GM21723 (cell line): ENCODE data around the gene LOC101059915.
A peak's percentile ranks its signal among the peaks of the same experiment; 100 is the strongest.
"Not testable (repeated sequence)": the region's sequence is repeated elsewhere in the genome, so short reads cannot be mapped to it uniquely, and the experiment has no call there.

Experiments
- ATAC-seq: cut with Tn5 transposase; IDR thresholded peaks from one replicate; pipeline ENCODE4 v1.9.1; 2021; ENCODE audit warnings: mild to moderate bottlenecking, moderate library complexity; ENCODE audit not compliant: unreplicated experiment

LOC101059915 gene

DNA sequence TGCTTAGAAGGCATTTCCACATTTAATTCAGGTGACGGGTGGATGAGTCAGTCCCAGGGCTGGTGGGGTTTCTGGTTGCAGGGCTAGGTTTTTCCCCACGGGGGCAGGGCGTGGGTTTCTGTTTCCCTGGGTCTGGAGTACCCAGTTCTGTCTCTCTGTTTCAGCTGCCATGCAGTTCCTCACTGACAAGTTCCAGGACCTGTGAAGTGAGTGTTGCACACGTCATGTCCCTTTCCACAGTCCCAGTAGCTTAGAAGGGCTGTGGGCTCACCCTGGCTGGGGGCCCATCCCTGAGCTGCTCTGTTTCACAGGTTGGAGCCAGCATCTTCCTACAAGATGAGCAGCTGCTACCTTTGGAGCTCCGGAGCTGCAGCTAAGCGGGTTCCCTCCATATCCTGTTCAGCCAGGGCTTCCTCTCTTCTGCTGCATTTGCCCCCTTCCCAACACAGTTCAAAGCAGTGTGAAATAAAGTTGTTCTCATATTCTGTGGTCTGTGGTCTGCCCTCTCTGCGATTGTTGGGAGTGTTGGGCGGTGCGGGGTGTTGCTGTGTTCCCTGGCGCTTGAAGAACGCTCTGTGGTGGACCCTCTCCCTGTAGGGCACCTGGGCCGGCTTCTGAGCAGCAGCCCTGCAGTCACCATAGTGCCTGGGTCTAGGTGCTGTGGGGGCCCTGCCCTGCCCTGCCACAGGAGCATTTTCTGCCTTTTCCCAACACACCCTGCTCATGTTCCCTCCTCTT lies 3.9 kb downstream of the LOC101059915 start:
- ATAC-seq: no peak

DNA sequence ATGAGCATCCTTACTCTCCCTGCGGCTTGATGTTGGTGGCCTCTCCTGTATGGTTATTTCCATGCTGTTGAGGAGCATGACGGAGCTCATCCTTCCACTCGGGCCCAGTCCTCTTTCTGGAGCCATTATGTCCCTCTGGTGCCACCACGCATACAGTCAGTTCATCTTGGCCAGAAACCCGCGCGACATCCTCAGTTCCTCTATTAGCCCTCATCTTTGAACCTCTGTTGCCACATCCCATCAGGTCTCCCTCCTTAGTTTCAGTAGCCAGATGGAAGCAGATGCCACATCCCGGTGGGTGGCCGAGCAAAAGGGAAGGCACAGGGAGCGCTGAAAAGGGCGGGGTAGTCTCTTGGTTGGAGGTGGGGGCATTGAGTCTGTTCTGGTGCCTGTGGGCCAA lies 4.6 kb downstream of the LOC101059915 start:
- ATAC-seq: no peak

DNA sequence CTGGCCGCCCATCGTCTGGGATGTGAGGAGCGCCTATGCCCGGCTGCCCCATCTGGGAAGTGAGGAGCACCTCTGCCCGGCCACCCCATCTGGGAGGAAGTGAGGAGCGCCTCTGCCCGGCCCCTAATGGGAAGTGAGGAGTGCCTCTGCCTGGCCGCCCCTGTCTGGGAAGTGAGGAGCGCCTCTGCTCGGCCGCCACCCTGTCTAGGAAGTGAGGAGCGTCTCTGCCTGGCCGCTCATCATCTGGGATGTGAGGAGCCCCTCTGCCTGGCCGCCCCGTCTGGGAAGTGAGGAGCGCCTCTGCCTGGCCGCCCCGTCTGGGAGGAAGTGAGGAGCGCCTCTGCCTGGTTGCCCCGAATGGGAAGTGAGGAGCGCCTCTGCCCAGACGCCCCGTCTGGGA lies 8.3 kb downstream of the LOC101059915 start:
- not testable (repeated sequence) for ATAC-seq

DNA sequence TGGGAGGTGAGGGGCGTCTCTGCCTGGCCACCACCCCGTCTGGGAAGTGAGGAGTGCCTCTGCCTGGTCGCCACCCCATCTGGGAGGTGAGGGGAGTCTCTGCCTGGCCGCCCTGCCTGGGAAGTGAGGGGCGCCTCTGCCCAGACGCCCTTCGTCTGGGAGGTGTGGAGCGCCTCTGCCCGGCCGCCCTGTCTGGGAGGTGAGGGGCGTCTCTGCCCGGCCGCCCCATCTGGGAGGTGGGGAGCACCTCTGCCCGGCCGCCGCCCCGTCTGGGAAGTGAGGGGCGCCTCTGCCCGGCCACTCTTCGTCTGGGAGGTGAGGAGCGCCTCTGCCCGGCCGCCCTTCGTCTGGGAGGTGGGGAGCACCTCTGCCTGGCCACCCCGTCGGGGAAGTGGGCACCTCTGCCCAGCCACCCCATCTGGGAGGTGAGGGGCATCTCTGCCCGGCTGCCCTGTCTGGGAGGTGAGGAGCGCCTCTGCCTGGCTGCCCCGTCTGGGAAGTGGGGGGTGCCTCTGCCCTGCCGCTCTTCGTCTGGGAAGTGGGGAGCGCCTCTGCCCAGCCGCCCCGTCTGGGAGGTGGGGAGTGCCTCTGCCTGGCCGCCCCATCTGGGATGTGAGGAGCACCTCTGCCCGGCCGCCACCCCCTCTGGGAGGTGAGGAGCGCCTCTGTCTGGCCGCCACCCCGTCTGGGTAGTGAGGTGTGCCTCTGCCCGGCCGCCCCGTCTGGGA lies 8.9 kb downstream of the LOC101059915 start:
- not testable (repeated sequence) for ATAC-seq

DNA sequence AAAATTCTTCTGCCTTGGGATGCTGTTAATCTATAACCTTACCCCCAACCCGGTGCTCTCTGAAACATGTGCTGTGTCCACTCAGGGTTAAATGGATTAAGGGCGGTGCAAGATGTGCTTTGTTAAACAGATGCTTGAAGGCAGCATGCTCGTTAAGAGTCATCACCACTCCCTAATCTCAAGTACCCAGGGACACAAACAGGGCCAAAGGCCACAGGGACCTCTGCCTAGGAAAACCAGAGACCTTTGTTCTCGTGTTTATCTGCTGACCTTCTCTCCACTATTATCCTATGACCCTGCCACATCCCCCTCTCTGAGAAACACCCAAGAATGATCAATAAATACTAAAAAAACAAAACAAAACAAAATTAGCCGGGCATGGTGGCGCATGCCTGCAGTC lies 9.8 kb downstream of the LOC101059915 start:
- ATAC-seq: not testable (repeated sequence)

DNA sequence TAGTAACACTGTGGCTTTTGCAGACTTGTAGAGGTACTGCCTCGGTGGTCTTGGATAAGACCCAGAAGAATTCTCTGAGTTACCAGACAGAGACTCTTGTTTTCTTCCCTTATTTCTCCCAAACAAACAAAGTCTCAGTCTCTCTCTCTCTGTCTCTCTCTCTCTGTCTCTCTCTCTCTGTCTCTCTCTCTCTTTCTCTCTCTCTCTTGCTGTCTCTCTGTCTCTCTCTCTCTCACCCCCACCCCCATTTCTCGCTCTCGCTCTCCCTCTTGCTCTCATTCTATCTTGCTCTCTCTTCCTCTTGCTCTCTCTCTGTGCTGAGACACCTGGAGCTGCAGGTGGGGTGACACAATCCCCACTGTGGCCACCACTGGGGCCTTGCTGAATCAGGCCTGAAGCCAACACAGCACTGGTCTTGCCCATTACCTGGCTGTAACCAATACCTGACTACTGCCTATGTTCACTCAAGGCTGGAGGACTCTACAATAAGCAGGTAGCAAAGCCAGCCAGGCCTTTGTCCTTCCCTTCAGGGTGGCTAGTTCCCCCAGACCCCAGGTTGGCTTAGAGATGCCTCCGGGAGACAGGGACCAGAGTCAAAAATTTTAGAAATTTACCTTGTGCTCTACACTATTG lies 12.3 kb downstream of the LOC101059915 start:
- no peak for ATAC-seq

DNA sequence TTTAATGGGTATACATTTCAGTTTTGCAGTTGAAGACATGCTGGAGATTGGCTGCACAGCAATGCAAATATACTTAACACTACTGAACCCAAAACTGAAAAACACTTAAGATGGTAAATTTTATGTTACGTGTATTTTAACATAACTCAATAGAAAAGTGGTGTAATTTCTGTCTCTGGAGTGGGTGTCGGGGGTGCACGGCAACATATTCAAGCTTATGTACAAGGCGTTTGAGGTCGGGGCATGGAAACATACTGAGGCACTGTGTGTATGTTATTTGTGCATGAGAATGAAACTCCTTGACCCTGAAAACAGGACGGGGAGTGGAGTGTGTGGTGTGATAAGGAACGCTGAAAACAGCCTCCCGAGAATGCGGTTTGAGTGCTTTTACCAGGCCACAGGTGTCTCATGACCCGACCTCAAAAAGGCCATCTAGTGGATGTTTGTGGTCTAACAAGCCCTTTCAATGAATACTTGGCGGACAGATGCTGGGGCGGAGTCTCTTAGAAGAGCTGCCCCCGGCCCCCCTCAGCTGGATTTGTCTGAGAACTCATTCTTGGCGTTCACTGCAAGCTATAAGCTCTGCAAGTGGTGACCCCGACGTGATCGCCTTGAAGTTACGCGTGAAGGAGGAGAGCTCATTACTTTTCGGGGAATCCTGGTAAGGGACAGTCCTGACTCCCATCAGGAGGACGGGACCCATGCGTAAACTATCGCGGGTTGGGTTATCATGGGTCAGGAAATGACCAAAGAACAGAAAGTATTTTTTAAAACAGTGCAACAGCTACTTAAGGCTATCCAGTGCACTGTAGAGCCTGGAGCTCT lies 29.5 kb downstream of the LOC101059915 start:
- peak; percentile 75 for ATAC-seq

DNA sequence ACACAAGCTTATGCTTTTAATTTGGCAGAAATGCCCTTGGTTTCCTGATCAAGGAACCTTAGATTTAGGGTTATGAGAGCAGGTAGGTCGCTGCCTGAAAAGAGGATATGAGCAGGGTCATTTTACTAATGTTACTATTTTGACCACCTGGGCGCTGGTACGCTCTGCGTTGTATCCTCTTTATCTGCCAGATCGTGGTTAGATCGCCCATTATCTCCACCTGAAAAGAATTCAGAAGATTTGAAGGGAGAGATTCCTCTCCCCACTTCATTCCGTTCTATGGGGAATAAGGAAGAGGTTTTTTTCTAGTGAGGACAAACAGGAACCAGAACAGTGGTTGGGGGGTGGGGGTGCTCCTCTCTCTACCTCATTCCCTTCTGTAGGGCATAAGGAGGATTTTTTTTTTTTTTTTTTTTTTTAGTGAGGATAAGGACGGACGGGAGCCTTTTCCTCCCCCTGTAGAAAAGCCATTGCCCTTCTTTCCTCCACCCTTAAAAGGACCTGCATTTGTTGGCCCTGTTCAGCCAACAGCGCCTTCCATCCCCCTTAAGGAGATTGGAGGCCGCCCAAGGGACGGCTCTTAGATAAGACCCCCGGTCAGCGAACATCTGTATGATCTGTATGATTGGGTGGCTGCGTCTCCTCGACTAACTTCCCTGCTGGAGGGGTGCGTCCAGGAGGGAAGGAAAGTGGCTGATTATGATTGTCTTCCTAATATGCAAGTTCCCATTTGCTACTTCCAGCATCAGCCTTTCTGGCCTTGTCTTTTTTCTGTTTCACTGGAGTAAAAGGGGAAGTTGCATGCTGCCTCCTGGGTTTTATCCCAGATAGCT lies 30.3 kb downstream of the LOC101059915 start:
- ATAC-seq: peak; percentile 54

DNA sequence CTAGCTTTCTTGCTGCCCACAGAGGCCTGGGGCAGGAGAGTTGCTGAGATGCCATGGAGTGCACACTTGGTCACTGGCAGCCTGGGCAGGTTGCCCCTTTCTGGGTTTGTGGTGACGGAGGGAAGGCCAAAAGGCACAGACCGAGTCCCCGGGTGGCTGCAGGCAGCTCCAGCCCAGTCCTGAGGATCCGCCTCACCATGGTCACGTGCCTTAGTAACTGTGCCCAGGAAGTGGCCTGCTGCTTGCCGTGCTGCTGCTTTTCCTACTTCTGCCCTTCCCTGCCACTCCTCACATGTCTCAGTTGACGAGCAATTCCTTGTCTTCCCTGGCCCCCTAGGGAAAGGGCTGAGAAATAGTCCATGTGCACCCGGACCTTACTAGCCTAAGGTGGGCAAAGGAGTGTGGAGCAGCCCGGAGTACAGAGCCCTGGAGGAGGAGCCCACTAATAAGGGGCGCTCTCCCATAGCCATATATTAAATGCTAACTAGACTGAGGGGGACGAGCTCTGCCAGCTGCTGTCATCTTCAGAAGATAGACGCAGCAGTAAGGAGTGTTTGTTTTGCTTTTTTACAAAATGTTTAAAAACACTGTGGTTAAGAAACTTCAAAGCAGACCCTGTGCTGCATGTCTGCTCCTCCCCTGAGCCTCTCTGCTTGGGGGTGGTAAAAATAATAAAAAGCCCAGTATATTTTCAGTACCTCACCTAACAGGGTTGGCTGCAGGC lies 31.1 kb downstream of the LOC101059915 start:
- not testable (repeated sequence) for ATAC-seq

DNA sequence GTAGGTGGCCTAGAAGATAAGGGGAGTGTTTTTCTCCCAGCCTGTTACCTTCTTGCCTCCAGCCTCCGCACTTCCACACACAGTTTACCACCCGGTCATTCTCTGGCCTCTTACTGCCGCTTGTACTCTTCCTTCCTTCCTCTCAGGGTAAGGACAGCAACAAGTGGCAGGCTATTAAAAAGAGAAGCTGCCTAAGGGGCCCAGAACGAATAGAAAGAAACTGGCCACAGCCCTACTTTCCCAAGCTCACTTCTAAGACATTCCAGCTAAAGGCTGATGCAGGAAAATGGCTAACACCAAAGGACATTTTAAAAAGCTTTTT lies 31.6 kb downstream of the LOC101059915 start:
- ATAC-seq: not testable (repeated sequence)

DNA sequence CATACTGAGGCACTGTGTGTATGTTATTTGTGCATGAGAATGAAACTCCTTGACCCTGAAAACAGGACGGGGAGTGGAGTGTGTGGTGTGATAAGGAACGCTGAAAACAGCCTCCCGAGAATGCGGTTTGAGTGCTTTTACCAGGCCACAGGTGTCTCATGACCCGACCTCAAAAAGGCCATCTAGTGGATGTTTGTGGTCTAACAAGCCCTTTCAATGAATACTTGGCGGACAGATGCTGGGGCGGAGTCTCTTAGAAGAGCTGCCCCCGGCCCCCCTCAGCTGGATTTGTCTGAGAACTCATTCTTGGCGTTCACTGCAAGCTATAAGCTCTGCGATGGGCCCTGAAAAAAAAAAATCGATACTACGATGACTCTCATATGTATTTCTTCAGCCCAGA lies 35.5 kb downstream of the LOC101059915 start:
- ATAC-seq: peak; percentile 72

DNA sequence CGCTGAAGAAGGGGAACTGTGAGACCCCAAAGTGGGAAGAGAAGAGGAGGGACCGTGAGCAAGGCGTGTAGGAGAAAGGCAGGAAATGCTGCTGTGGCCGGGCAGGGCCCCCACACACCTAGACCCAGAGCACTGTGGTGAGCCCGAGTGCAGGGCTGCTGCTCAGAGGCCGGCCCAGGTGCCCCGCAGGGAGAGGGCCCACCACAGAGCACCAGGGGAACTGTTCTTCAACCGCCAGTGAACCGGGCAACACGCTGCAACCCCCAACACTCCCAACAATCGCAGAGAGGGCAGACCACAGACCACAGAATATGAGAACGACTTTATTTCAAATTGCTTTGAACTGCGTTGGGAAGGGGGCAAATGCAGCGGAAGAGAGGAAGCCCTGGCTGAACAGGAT lies 46.7 kb downstream of the LOC101059915 start:
- not testable (repeated sequence) for ATAC-seq

DNA sequence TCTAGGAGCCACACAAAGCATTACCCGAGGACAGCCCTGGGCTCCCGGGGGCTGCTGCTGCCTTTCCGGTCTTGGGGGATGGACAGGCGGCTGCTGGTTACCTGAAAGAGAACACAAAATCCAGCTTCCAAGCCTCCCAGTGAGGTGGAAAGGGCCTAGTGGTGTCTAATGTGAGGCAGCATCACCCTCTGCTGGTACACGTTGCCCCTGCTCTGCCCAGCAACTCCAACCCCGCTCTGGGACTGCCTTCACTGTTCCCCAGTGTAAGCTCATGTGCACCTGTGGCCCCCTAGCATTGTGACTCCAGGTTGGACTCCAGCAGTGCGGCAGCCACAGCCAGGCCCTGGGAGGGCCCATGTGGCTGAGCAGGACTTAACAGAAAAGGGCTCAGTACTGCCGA lies 48.2 kb downstream of the LOC101059915 start:
- not testable (repeated sequence) for ATAC-seq

DNA sequence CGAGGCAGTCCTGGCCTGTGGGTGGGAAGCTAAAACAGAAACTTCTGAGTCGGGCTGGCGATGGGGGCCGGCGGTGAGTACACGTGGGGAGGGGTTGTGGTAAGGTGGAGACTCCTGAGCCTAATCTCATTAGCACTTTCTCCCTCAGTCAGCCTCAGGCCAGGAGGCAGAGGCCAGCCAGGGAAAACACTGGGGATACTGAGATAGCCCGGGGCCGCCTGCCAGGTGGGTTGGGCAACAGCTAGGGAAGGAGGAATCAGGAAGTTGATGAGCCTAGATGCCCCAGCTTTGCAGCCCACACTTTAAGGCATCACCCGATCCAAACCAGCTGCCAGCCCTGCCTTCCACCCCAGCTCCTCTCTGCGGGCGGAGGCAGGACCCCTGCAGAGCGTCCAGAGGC lies 49.0 kb downstream of the LOC101059915 start:
- not testable (repeated sequence) for ATAC-seq

DNA sequence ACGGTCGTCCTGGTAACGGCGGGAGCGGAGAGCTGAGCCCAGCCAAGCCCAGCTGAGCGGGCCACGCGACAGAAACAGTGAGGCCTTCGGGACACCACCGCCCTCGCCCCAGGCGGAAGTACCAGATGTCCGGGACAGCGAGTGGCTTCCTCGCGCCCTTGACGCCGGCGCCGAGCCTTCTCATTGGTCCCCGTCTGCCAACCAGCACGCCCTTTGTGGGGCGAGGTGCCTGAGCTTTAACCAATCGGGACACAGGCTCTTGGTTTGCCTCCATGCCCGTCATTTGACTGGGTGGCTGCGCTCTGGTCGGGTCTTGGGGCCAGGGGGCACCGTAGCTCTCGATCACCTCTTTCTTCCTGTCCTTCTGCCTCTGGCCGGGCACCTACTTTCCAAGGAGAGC lies 50.8 kb downstream of the LOC101059915 start, which contains the start of gene CXorf49:
Gene CXorf49 (minus strand): TSS at position 101 of the 400 bp plus-strand sequence. CDS start 134 bp downstream, outside the sequence.
- ATAC-seq: not testable (repeated sequence)

DNA sequence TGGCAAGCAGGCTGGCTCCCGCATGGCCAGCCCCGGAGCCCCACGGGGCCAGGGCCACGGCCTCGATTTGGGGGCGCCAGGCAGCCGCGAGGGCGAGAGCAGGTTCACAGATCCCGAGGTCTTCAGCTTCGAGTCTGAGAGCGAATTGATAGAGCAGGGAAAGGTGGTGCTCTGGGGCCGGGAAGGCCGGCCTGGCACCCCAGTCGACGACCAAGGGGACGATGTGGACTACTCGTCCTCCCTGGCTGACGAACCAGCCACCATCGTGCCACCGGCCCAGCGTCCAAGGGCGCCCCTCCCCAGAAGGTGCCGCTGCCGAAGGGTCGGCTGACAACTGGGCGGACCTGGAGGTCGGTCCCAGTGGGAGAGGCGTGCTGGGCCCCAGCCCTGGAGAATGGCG lies 51.8 kb downstream of the LOC101059915 start:
- not testable (repeated sequence) for ATAC-seq

DNA sequence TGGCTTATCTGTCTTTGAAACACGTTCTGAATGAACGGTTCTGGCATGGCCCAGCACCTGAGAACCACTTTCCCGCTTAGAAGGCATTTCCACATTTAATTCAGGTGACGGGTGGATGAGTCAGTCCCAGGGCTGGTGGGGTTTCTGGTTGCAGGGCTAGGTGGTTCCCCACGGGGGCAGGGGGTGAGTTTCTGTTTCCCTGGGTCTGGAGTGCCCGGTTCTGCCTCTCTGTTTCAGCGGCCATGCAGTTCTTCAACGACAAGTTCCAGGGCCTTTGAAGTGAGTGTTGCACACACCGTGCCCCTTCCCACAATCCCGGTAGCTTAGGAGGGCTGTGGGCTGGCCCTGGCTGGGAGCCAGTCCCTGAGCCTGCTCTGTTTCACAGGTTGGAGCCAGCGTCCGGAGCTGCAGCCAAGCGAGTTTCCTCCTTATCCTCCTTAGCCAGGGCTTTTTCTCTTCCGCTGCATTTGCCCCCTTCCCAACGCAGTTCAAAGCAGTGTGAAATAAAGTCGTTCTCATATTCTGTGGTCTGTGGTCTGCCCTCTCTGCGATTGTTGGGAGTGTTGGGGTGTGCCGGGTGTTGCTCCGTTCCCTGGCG lies 53.0 kb downstream of the LOC101059915 start:
- ATAC-seq: not testable (repeated sequence)
